GM10248 (cell line): Measurements from ENCODE around the gene REEP6.

Source experiments
- CTCF ChIA-PET: fragments of 300-600 bp; sonication (Branson Sonifier 250); formaldehyde crosslinking; extraction: SDS; loops from one replicate; lab custom pipeline; 2021; ENCODE audit warnings: antibody characterized with exemption; lab: Yijun Ruan, JAX
- POLR2A ChIA-PET: fragments of 350-650 bp; sonication (Branson Sonifier 250); formaldehyde crosslinking; extraction: SDS; loops from one replicate; lab custom pipeline; 2020; ENCODE audit warnings: antibody characterized with exemption; lab: Yijun Ruan, JAX
- DNase-seq: peaks from one replicate; pipeline ENCODE4 v3.0.0; 2012; ENCODE audit errors: extremely low spot score
- CTCF ChIP-seq: IDR thresholded peaks from 2 replicates; pipeline ENCODE4 v1.5.1; 2012; ENCODE audit warnings: mild to moderate bottlenecking, low read depth; ENCODE audit errors: extremely low read depth, missing control alignments, control extremely low read depth

The REEP6 gene

DNA sequence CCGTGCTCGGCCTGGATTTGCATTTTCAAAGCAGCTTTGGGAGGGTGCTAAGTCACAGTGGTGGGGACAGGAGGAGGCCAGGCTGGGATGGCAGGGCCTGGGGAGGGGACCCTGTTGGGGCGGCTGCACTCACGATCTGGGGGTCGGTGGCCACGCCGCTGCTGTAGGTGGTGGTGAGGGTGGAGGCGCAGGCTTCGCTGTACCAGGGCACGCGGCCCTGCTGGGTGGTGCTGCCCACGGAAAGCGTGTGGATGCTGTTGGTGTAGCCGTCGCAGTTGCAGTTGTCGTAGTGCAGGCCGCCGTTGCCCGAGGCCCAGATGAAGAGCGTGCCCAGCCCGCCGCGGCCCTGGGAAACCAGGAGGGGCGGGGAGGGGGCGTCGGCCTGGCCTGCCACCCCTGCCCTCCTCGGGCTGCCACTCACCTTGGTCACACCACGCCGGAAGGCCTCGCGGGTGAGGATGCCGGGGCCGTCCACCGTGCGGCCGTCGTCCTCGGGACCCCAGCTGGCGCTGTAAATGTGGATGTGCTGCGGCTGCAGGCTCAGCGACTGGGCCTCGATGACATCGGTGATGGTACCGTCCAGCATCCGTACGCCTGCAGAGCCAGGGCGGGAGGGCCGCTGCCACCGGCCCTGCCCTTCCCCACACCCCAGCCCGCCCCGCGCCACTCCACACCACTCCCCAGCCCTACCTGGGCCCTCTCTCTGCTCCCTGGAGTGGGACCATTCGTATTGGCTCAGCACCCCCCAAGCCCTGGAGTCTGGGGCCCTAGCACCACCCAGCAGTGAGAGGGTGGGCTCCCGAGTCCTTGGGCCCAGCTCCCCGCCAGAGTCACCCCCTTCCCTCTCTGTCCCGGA lies 4.0 kb upstream of the REEP6 start:
- ChIA-PET CTCF (no interaction called here), POLR2A (no interaction called here)
- no peak for TF ChIP-seq CTCF
- no peak for DNase-seq

DNA sequence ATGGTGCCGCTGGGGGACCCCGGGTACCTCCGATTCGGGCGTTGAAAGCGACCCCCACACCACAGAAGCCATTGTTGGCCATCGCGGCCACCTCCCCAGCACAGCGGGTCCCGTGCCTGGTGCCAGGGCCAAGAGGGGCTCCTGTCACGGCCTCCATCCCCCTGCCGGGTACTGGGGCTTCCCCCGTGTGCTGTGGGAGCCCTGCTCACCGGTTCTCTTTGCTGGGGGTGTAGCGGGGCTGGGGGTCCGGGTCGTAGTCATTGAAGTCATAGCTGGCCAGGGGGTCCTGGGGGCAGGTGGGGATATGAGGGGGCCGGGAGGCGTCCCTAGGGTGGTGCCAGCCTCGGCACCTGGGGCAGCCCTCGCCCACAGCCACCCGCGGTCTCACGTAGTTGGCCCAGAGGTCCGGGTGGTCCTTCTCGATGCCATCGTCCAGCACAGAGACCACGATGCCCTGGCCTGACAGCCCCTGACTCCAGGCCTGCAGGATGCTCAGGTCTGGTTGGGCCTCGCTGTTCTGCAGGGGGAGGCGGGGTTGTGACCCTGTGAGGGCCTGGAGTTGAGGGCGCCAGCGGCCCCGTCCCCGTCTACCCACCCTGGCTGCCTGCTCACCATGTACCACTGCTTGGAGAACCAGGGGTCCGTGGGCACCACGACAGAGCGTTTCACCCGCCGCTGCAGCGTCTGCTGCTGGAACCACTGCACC lies 3.3 kb upstream of the REEP6 start:
- POLR2A ChIA-PET = no interaction called here
- DNase-seq = no peak

DNA sequence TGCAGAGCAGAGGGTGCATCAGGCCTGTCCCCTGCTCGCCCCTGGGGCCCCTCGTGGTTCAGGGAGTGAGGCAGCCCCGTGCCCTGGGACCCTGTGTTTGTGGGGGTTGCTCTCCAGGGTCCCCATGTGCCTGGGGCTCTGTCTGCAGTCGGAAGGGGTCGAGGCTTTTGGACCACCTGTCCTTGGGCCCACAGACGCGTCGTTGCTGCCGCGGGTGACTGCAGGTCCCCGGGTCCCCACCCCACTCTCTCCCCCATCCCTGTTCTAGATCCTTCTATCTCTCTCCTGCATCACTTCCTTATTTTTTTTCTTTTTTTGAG lies 2.7 kb upstream of the REEP6 start:
- CTCF ChIA-PET = no interaction called here
- TF ChIP-seq CTCF = no peak
- no peak for DNase-seq
- POLR2A ChIA-PET = no interaction called here

More for the DNA sequence above, 3.3 kb upstream of the REEP6 start:
- CTCF ChIA-PET = no interaction called here
- no peak for TF ChIP-seq CTCF

DNA sequence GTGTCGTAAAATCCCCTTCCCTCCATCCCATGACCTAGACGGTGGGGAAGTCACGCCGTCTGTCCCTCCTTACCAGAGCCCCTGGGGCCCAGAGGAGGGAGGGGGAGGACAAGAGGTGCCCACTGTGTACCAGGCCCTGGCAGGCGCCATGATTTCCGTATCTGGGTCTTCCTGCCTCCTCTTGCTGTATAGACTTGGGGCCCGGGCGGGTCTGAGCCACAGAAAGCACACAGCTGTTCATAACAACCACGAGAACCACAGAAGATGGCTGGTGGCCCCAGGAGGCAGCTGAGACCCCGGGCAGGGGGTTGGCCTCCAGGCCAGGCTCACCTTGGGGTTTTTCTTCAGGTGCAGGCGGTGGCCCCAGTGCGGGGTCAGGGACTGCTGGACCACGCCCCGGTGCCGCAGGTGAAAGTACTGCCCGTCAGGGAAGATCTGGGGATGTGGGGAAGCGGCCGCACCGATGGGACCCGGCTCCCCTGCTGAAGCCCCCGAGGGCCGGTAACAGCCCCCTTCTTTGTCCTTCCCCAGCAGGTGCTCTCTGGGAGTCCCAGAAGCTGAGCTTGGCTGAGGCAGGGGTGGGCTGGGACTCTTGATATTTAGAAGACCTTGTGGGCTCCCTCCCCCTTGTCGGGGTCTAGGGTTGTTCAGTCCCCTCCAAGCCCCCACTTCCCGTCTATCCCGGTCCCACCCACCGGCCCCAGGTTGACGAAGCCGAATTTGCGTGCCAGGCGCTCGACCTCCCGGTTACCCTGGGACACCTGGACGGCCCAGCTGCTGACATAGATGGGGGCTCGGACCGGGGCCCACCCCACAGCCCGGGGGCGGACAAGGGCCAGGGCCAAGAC lies 1.3 kb upstream of the REEP6 start:
- POLR2A ChIA-PET = interaction anchor here (1.3 kb wide), 1 partner anchor 45 kb away, joined by 4 read pairs; no protein-coding TSS in a partner anchor
- no peak for TF ChIP-seq CTCF
- CTCF ChIA-PET = no interaction called here
- no peak for DNase-seq

DNA sequence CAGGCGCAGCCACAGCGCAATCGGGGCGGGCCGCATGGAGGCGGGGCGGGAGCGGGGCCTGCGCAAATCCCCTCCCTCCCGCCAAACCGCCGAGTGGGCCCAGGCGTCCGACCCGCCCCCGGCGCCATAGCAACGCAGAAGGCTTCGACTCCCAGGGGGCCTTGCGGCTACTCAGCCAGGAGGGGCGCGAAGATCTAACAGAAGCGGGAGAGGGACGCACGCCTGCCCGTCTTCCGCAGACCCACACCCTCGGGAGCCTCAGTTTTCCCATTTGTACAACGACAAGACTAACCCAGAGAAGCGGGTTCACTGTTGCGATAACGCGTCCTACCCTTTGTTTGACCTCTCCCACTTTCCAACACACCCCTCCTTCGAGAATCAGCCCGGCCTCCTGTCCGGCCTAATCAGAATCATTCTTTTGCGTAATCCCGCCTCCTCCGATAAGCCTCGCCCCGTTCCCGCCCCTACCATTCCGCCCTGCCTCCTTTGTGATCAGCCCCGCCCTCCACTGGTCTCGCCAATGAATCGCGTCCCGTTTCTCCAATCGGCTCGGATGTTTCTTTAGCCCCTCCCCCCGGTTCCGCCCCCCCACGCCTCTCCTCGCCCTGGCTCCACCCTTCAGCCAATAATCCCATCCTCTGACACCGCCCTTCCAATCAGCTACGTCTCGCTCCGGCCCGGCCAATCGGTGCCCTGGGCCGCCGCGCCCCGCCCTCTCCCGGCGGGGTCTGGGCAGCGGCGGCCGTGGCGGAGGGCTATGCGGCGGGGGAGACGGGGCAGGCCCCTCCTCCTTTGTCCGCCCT lies 469 bp upstream of the REEP6 start, which contains the start of gene PCSK4:
Gene PCSK4, minus strand, starts transcription at position 40 of the 803 bp plus-strand sequence. Its CDS starts 4 bp downstream, at position 36.
- DNase-seq = peak; percentile 98
- POLR2A ChIA-PET = interaction anchor here (0.9 to 1.3 kb wide), 2 partner anchors 46 to 986 kb away, joined by 4 to 5 read pairs; no protein-coding TSS in a partner anchor
- no peak for TF ChIP-seq CTCF
- CTCF ChIA-PET = interaction anchor here (0.6 to 1.6 kb wide), 5 partner anchors 11 to 336 kb away, joined by 3 to 4 read pairs (median 3); no protein-coding TSS in a partner anchor

DNA sequence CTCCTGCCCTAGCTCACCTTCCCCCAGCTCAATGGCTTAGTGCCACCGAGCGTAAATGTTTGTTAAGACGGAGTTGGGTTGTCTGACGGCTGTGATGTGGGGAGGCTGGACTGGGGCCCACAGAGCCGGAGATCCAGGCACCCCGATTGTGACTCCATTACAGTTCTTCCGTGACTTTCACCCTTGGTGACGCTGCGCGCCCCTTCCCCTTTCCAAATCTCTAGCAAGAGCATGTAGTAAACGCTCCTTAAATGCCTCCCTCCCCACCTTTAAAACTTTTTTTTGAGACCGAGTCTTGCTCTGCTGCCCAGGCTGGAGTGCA lies 829 bp downstream of the REEP6 start:
- ChIA-PET CTCF (interaction anchor here (0.8 to 1.6 kb wide), 3 partner anchors 11 to 334 kb away, joined by 3 to 4 read pairs (median 4); no protein-coding TSS in a partner anchor), POLR2A (no interaction called here)
- no peak for DNase-seq
- TF ChIP-seq CTCF = no peak
